HG02981 (cell line): ENCODE results near the gene RPS6KA2.

ENCODE experiments used
- ATAC-seq: cut with Tn5 transposase; IDR thresholded peaks from one replicate; pipeline ENCODE4 v1.9.1; 2021; ENCODE audit warnings: mild to moderate bottlenecking, moderate library complexity; ENCODE audit not compliant: unreplicated experiment

The RPS6KA2 gene

DNA sequence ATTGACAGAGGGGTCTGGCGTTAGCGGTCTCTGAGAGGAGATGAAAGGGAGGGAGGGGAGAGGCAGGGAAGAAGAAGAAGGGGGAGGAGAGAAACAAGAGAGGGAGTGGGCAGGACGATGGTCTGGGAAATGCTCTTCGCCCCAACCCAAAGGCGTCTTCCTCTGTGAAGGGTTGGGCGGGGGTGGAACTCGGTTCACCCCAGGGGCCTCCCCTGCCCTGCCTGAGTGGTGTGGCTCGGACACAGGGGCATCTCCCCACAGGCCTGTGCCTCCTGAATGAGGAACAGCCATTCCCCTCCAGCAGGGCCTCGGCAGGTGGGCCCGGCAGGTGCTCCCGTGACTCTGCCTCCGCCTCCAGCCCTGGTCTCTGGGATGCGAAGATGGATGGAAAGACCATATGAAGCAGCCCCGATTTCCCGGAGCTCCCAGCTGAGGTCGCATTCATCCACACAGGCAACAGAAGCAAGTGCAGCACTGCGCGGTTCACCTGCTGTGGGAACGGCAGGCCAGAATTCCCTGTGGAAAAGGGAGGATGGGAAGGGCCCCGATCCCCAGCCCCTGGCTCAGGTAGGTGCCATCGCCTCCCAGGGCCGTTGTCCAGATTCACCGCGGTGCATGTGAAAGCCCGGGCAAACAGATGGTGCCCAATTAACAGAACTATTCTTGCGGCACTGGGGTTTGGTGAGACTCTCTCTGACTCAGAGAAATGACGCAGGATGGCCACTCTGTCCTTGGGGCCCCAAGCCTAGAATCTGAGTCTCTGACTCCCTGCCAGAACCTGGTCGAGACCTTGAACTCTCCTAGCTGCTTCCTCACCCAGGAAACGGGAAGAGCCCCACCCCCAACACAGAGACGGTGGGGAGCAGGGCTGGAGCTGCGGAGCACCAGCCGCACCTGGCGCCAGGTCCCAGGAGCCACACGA, 29.4 kb upstream of the RPS6KA2 start:
- no peak for ATAC-seq

GRCh38 chr6:166655713-166656229, 28.7 kb upstream of the RPS6KA2 start:
- ATAC-seq = no peak

- no peak for ATAC-seq
Observed at GRCh38 chr6:166655251-166655650, 28.2 kb upstream of the RPS6KA2 start.

GRCh38 chr6:166654573-166654972, 27.5 kb upstream of the RPS6KA2 start:
- no peak for ATAC-seq

- no peak for ATAC-seq
Observed at GRCh38 chr6:166653639-166653941, 26.5 kb upstream of the RPS6KA2 start.

- ATAC-seq = no peak
Observed at GRCh38 chr6:166650824-166651807, 24.1 kb upstream of the RPS6KA2 start.

GRCh38 chr6:166650047-166650446, 23.0 kb upstream of the RPS6KA2 start:
- ATAC-seq = no peak

- ATAC-seq = no peak
Observed at GRCh38 chr6:166648846-166649245, 21.8 kb upstream of the RPS6KA2 start.

- no peak for ATAC-seq
Observed at GRCh38 chr6:166647896-166648295, 20.8 kb upstream of the RPS6KA2 start.

DNA sequence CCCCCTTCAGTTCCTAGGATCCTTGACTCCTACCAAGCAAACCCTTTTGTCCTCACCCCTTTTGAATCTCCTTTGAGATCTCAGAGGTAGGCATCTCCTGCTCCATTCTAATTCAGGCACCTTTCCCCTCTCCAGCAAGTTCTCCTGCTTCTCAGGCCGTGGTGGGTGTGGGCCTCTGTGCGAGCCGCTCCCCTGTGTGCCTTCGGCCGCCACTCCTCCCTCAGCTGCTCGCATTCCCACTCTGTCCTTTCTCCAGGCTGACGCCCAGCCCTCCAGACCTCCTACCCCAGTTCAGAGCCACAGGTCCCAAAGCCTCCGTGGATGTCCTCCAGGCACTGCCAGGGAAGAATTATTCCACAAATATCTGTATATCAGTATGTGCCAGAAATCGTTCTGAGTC, 19.7 kb upstream of the RPS6KA2 start:
- no peak for ATAC-seq

GRCh38 chr6:166645896-166646295, 18.8 kb upstream of the RPS6KA2 start:
- no peak for ATAC-seq

- ATAC-seq = no peak
Observed at GRCh38 chr6:166644681-166645080, 17.6 kb upstream of the RPS6KA2 start.

DNA sequence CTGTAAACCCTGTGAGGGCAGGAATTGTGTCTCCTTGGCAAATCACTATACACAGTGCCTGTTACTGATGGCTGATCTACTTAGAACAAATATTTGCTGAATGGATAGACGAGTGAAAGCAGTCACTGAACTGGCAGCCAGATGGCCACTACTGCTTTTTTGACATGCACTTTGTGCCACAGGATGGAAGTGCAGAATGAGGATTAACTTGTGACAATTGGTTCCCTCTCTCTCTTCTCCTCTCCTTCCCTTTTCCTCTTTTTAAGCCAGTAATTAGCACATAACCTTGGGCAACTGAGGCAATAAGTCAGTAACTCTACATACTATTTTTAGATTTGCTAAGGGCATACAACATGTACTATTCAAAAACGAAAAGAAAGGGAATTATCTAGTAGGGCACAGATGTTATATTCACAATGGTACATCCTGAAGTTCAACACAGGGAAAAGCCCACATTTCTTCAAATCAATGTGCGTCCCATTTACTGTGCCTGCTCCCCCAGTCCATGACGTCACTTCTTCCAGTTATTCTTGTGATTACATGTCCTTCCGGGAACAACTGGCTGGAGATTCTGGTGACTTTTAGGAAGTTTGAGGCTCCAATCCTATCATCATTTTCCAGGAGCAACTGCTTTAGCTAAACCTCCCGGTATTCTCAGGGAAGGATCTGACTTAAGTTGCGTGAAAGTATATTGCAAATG, 17.0 kb upstream of the RPS6KA2 start:
- ATAC-seq = no peak

DNA sequence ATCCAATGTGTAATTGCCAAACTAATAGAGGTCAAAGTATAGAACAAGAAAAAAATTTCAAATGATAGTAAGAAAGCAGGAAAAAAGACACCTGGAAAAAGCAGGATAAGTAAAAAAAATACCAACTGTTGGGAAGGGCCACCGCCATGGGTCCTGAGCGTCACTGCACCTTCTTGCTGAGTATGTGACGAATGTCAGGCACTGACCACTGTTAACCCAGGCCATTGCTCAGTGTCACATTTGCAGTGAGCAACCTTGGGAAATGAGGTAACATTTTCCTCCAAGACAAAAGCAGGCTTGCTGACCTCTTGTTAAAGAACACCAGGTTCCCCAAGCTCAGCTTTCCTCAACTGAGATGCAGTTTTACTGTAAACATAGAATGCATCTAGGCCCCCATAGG, 15.6 kb upstream of the RPS6KA2 start:
- ATAC-seq = no peak

DNA sequence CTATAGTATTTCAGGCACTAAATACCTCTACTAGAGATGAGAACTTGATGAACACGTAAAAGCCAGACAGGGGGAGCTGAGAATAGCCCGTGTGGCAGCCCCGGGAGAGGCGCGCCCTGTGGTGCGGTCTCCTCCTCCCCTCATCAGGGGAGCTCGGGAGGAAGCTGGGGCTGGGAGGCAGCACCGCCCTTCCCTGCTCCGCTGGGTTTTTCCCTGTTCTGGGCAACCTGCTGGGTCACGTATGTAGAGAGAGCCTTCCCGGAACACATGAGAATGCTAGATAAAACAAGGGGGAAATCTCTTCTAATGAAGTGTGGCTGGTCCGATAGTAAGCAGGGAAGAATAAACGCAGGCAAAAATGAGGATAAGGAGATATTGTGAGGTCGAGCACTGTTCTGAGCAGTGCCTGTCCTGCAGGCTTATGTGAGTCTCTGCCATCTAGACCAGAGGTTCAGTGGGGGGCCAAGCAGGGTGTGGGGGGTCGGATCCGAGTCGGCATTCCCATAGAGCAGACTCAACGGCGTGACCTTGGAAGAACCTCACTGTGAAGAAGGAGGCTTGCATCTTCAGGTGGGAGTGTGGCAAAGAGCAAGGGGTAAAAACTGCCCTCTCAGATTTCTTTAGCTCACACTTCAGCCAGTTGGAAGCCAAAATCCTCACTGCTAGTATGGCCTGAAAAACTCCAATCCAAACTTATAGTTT, 13.4 kb upstream of the RPS6KA2 start:
- ATAC-seq = no peak

DNA sequence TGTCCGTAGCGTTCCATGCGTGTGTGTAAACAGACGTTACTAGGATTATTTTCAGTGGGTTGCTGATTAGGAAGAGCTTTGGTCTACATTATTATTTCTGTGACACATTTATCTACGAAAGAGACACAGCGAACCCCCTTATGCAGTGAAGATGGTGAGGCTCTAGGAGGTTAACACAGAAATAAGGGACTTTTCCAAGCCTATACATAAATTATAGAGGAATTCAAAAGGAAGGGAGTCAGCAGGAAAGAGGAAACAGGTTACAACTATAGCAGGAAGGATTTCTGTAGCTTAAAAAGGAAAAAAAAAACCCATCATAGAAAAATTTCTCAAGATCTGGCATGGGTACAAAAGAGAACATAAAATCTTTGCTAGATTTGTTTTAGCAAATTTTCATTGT, 12.9 kb upstream of the RPS6KA2 start:
- ATAC-seq = no peak

GRCh38 chr6:166638573-166638964, 11.5 kb upstream of the RPS6KA2 start:
- no peak for ATAC-seq

GRCh38 chr6:166637812-166638572, 10.9 kb upstream of the RPS6KA2 start:
- ATAC-seq = no peak

DNA sequence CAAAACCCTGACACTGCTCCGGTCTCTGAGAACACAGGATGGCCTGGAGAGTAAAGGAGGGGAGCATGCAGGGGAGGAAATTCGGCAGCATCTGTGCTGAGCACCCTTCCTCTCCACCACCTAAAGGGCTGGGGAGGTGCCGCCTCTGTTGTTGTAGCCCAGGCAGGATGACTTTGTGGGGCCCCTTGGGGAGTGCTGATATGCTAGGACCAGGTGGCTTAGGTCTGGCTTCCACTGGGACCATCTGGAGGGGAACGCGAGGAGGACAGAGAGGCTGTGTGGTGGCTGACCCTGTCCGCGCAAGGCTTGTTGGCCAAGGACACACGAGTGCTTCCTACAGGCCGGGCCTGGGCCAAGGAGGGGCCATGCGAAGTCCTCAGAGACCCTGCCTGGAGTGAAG, 9.9 kb upstream of the RPS6KA2 start:
- no peak for ATAC-seq
